Smooth muscle cell (in vitro differentiated cells): ENCODE results near the gene KLHDC9. TPM values are rescaled to one million over a fixed set of nuclear protein-coding genes. Genes with fewer than 3 reads are reported as not detected.
A peak's percentile ranks its signal among the peaks of the same experiment; 100 is the strongest.

Experiments used
- DNase-seq: peaks from one replicate; lab custom pipeline; 2025; ENCODE audit not compliant: unreplicated experiment; lab: John Stamatoyannopoulos, UW
- H2AFZ ChIP-seq: fragments of 200-600 bp; sonication (generic); 2 replicates; pipeline ENCODE4 v1.6.0; 2016; ENCODE audit warnings: antibody characterized with exemption, low read depth, mild to moderate bottlenecking
- H3F3A ChIP-seq: fragments of 200-600 bp; sonication (generic); 2 replicates; pipeline ENCODE4 v1.6.0; 2017; ENCODE audit warnings: antibody characterized with exemption, low read depth
- H3K27ac ChIP-seq: fragments of 200-600 bp; sonication (generic); 2 replicates; pipeline ENCODE4 v1.5.1; 2016; ENCODE audit warnings: low read depth, mild to moderate bottlenecking
- H3K27me3 ChIP-seq: fragments of 200-600 bp; sonication (generic); 2 replicates; pipeline ENCODE4 v1.6.1; 2016; ENCODE audit warnings: low read depth, mild to moderate bottlenecking
- H3K36me3 ChIP-seq: fragments of 200-600 bp; sonication (generic); 2 replicates; pipeline ENCODE4 v1.5.1; 2016; ENCODE audit warnings: low read depth
- H3K4me1 ChIP-seq: fragments of 200-600 bp; sonication (generic); 2 replicates; pipeline ENCODE4 v1.5.1; 2016; ENCODE audit warnings: low read depth
- H3K4me2 ChIP-seq: fragments of 200-600 bp; sonication (generic); 2 replicates; pipeline ENCODE4 v1.6.0; 2016; ENCODE audit warnings: mild to moderate bottlenecking
- H3K4me3 ChIP-seq: fragments of 200-600 bp; sonication (generic); 2 replicates; pipeline ENCODE4 v1.5.1; 2016; ENCODE audit warnings: mild to moderate bottlenecking
- H3K79me2 ChIP-seq: fragments of 200-600 bp; sonication (generic); 2 replicates; pipeline ENCODE4 v1.6.0; 2016; ENCODE audit warnings: low read depth, mild to moderate bottlenecking
- H3K9ac ChIP-seq: fragments of 200-600 bp; sonication (generic); 2 replicates; pipeline ENCODE4 v1.6.0; 2016; ENCODE audit warnings: low read depth
- H3K9me3 ChIP-seq: fragments of 200-600 bp; sonication (generic); replicated peaks from 2 replicates; pipeline ENCODE4 v1.5.1; 2016; ENCODE audit warnings: low read depth
- H4K20me1 ChIP-seq: fragments of 200-600 bp; sonication (generic); 2 replicates; pipeline ENCODE4 v1.6.0; 2016; ENCODE audit warnings: low read depth
- CTCF ChIP-seq: fragments of 200-600 bp; sonication (generic); IDR thresholded peaks from 2 replicates; pipeline ENCODE4 v1.5.1; 2017; ENCODE audit warnings: borderline replicate concordance, mild to moderate bottlenecking, antibody characterized with exemption; ENCODE audit not compliant: insufficient read depth, poor library complexity, severe bottlenecking
- WGBS: methylation state at CpG from one replicate; pipeline ENCODE4 v1.1.7; 2016; ENCODE audit warnings: low lambda C conversion rate; 5-methylcytosine and 5-hydroxymethylcytosine counted together
- polyA plus RNA-seq: library from polyadenylated mRNA; unstranded; fragments of >200 nt; fragmentation: Nextera tagmentation; extraction: Ambion mirVana; gene quantifications from 2 replicates; pipeline ENCODE4 v1.2.1, GENCODE V29; 2016
- total RNA-seq: library from RNA; depleted of rRNA; stranded (reverse); fragments of >200 nt; gene quantifications from 2 replicates; pipeline ENCODE4 v1.2.3, GENCODE V29; 2014

The KLHDC9 gene
- total and polyA plus RNA-seq, 2 experiments from 2014 or later = 2.2 to 4.6 TPM

- H3K9ac ChIP-seq = no peak overlapping the region
- H3K27me3 ChIP-seq = no peaks in the 10 kb centered on the region
- DNase-seq = no peak
- no peaks in the 10 kb centered on the region for H3K9me3 ChIP-seq
- no peak overlapping the region for H3K4me3 ChIP-seq
- H3K4me1 ChIP-seq = peaks cover 4% of the 10 kb centered on the region
- H3K79me2 ChIP-seq = no peaks in the 10 kb centered on the region
- peak overlapping the region; percentile 61 for H3K27ac ChIP-seq
- H4K20me1 ChIP-seq = no peaks in the 10 kb centered on the region
- no peak overlapping the region for H3K4me2 ChIP-seq
- no peak for TF ChIP-seq CTCF
- no peaks in the 10 kb centered on the region for H3K36me3 ChIP-seq
- H3F3A ChIP-seq = no peaks in the 10 kb centered on the region
- H2AFZ ChIP-seq = no peak overlapping the region
- 68% methylated on average over 7 of the region's 7 CpGs for WGBS
These were observed 24.6 kb upstream of the KLHDC9 start for GRCh38 chr1:161073474-161074121.

- peaks cover 4% of the 10 kb centered on the region for H3K4me1 ChIP-seq
- no peaks in the 10 kb centered on the region for H4K20me1 ChIP-seq
- peak overlapping the region; percentile 36 for H3K9ac ChIP-seq
- no peaks in the 10 kb centered on the region for H3K27me3 ChIP-seq
- H2AFZ ChIP-seq = no peak overlapping the region
- H3K4me3 ChIP-seq = no peak overlapping the region
- no peak for DNase-seq
- H3F3A ChIP-seq = peaks cover 2% of the 10 kb centered on the region
- H3K27ac ChIP-seq = peak overlapping the region; percentile 61
- no peak for TF ChIP-seq CTCF
- no peaks in the 10 kb centered on the region for H3K79me2 ChIP-seq
- no peaks in the 10 kb centered on the region for H3K9me3 ChIP-seq
- WGBS = 85% methylated on average over 9 of the region's 12 CpGs
- H3K4me2 ChIP-seq = peak overlapping the region; percentile 13
- no peaks in the 10 kb centered on the region for H3K36me3 ChIP-seq
These were observed 23.3 kb upstream of the KLHDC9 start for GRCh38 chr1:161074676-161075368.

GRCh38 chr1:161076410-161076809, 21.8 kb upstream of the KLHDC9 start:
- H4K20me1 ChIP-seq = no peaks in the 10 kb centered on the region
- no peaks in the 10 kb centered on the region for H3K27me3 ChIP-seq
- H3F3A ChIP-seq = peaks cover 15% of the 10 kb centered on the region
- peaks cover 14% of the 10 kb centered on the region for H3K4me1 ChIP-seq
- H3K9me3 ChIP-seq = no peaks in the 10 kb centered on the region
- TF ChIP-seq CTCF = no peak
- H3K4me2 ChIP-seq = no peak overlapping the region
- no peak overlapping the region for H2AFZ ChIP-seq
- no peaks in the 10 kb centered on the region for H3K79me2 ChIP-seq
- no peak for DNase-seq
- H3K27ac ChIP-seq = peak overlapping the region; percentile 4
- H3K4me3 ChIP-seq = no peak overlapping the region
- H3K9ac ChIP-seq = no peak overlapping the region
- H3K36me3 ChIP-seq = no peaks in the 10 kb centered on the region

GRCh38 chr1:161077426-161077825, 20.7 kb upstream of the KLHDC9 start:
- Histone ChIP-seq H3K36me3 (no peaks in the 10 kb centered on the region), H2AFZ (no peak overlapping the region), H3K4me2 (no peak overlapping the region), H3K4me1 (peaks cover 12% of the 10 kb centered on the region), H3F3A (peaks cover 19% of the 10 kb centered on the region), H3K9ac (no peak overlapping the region), H3K4me3 (no peak overlapping the region), H3K27ac (no peak overlapping the region), H4K20me1 (no peaks in the 10 kb centered on the region), H3K27me3 (no peaks in the 10 kb centered on the region), H3K9me3 (no peaks in the 10 kb centered on the region), H3K79me2 (no peaks in the 10 kb centered on the region)
- TF ChIP-seq CTCF = no peak
- WGBS = 91% methylated on average over 9 of the region's 9 CpGs
- no peak for DNase-seq
